GM12873 (cell line): ENCODE results near the gene FARS2.

Source experiments
- CTCF ChIP-seq: IDR thresholded peaks from 2 replicates; pipeline ENCODE4 v1.5.1; 2012; ENCODE audit warnings: low read depth, mild to moderate bottlenecking, moderate library complexity, low read length, control low read depth; ENCODE audit not compliant: insufficient read depth; ENCODE audit errors: missing control alignments

Gene FARS2

GRCh38 chr6:5293692-5294091 lies 32.4 kb downstream of the FARS2 start:
- TF ChIP-seq CTCF, result no peak

GRCh38 chr6:5294392-5295211 lies 33.3 kb downstream of the FARS2 start:
- TF ChIP-seq CTCF, result no peak

- TF ChIP-seq CTCF, result no peak
These were observed 34.3 kb downstream of the FARS2 start for GRCh38 chr6:5295623-5296022.

- no peak for TF ChIP-seq CTCF
These were observed 39.0 kb downstream of the FARS2 start for GRCh38 chr6:5300206-5300764.

- no peak for TF ChIP-seq CTCF
These were observed 41.1 kb downstream of the FARS2 start for GRCh38 chr6:5302220-5302946.

- TF ChIP-seq CTCF, result peak; percentile 92
These were observed 41.8 kb downstream of the FARS2 start for GRCh38 chr6:5302995-5303622.

- TF ChIP-seq CTCF, result no peak
These were observed 42.4 kb downstream of the FARS2 start for GRCh38 chr6:5303682-5304081.
